Right ventricle myocardium superior (tissue), 1 donor: ENCODE results near the gene PLXNB2. TPM values are rescaled to one million over a fixed set of nuclear protein-coding genes. Genes with fewer than 3 reads are reported as not detected.

Experiments used
- ATAC-seq: fragments of 200-7000 bp; cut with Tn5 transposase; one replicate; pipeline ENCODE4 v1.9.1; 2020; ENCODE audit warnings: mild to moderate bottlenecking; ENCODE audit not compliant: poor library complexity
- DNase-seq: peaks from one replicate; pipeline ENCODE4 v3.0.0-alpha.2; 2020
- intact Hi-C: fragments of 100-400 bp; cut with DNase I; formaldehyde crosslinking; loops from one replicate; pipeline ENCODE4 v1.11.2; 2022
- total RNA-seq: library from RNA; stranded (reverse); fragmentation: NEBNext Ultra II Directional; extraction: Animal tissue kit (Norgen Biotek cat#: 25700); gene quantifications from one replicate; pipeline ENCODE4 v1.2.1, GENCODE V29; 2021
- donor health status: DM: no; HTN: yes; CAD: no; lungs with severe emphysema.

The PLXNB2 gene
- total RNA-seq, 1 donor from 2014 or later, result 68.3 TPM

DNA sequence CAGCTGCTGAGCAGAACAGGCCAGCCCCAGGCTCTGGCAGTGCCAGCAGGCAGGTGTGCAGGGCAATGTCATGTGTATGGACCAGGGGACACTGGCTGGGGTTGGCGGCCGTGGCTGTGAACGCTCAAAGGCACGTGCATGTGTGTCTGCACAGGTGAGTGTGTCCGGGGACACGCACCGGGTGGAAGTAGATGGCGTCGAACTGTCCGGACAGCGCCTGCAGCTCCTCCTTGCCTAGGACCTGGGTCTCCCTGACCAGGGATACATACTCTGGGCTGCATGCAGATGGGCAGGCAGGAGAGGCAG is 57.2 kb downstream of the PLXNB2 start:
- no peak for ATAC-seq
- intact Hi-C loops, result loop anchor here (5.0 kb wide), 1 partner anchor 77 kb away; the partner anchor contains the start of gene DENND6B

GRCh38 chr22:50249341-50250248 is 57.9 kb downstream of the PLXNB2 start:
- ATAC-seq (no peak), DNase-seq (no peak)
- intact Hi-C loops, result loop anchor here (5.0 kb wide), 1 partner anchor 78 kb away; the partner anchor contains the start of gene DENND6B

More for the DNA sequence above, 57.2 kb downstream of the PLXNB2 start:
- DNase-seq, result no peak

GRCh38 chr22:50248196-50249081 is 59.0 kb downstream of the PLXNB2 start:
- ATAC-seq (no peak), DNase-seq (no peak)
- intact Hi-C loops, result no loop called here

DNA sequence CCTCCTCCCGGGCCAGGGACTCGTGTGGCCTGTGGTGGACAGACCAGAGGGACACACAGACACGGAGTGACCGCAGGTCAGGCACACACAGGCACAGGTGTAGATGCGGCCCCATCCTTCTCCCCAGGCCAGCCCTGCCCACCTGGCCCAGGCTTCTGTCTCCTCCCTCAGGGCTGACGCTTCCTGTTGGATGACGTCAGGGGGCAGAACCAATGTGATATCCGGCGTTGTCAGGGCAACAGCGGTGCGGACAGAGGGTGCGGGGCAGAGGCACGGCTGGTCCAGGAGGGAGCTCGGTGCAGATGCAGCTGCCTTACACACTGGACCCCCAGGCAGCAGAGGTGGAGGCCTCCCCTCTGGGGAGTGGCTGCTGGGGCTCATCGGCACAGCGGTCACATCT is 59.7 kb downstream of the PLXNB2 start:
- DNase-seq (peak; percentile 64), ATAC-seq (no peak)
- intact Hi-C loops, result no loop called here

- intact Hi-C loops, result no loop called here
- no peak for ATAC-seq
- no peak for DNase-seq
Observed at GRCh38 chr22:50246242-50247175, 60.9 kb downstream of the PLXNB2 start.

- DNase-seq (no peak), ATAC-seq (peak; percentile 51)
- intact Hi-C loops, result no loop called here
Observed at GRCh38 chr22:50245214-50246072, 62.0 kb downstream of the PLXNB2 start.

DNA sequence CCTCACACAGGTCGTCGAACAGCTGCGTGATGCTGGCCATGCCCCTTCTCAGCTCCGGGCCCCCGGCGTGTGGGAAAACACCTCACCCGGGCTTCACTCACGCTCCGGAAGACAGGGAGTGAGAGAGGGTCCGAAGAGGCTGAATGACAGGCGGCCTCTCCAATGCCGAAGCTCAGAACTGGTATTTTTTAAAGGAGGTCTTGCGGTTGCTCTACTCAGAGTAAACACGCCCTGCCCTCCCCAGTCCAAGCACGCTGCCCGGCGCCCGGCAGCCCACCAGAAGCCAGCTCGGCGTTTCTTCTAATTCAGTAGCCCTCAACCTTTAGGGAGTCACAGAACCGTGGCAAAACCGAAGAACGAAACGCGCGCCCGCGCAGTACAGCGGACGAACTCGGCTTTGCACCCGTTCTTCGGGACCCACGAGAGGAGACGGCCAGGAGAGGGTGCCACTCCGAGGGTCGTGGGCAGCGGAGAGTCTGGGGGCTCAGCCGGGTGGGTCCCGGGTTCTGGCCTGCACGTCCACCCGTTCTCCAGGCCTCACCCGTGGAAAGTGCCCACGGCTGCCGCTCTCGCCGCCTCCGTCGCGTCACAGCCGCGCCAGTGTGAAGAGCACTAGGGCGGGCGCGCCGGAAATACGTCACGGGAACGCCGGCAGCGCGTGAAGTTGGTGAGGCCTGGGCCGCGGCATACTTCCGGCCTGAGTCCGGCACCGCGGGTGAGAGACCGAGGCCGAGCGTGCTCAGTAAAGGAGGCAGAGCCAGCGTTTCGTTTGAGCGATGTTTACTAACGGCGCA is 62.8 kb downstream of the PLXNB2 start, which contains the start of gene TUBGCP6:
Gene TUBGCP6 (minus strand): TSS at position 604 of the 794 bp plus-strand sequence. CDS start 564 bp downstream, at position 40.
- peak; percentile 98 for DNase-seq
- peak; percentile 96 for ATAC-seq
- intact Hi-C loops, result no loop called here

- intact Hi-C loops, result no loop called here
- no peak for ATAC-seq
- no peak for DNase-seq
Observed at GRCh38 chr22:50243685-50244419, 63.6 kb downstream of the PLXNB2 start.

- intact Hi-C loops, result no loop called here
- ATAC-seq (no peak), DNase-seq (no peak)
Observed at GRCh38 chr22:50242406-50242949, 65.0 kb downstream of the PLXNB2 start.

DNA sequence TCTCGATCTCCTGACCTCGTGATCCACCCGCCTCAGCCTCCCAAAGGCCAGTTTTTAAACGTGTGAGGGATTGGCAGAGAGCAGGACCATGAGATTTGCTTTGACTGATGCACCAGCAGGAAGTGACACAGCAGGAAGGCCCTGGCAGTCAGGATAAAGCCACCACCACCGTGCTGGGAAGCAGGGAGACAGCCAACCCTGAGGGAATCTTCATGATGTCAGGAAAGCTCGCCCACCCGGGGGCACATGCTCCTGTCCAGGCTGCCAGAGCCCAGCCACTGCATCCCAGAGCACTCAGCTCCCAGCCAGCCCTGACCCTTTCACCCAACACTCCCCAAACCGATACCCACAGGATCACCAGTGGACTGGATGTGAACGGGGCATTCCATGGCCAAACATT is 68.7 kb downstream of the PLXNB2 start:
- ATAC-seq (no peak), DNase-seq (no peak)
- intact Hi-C loops, result no loop called here

DNA sequence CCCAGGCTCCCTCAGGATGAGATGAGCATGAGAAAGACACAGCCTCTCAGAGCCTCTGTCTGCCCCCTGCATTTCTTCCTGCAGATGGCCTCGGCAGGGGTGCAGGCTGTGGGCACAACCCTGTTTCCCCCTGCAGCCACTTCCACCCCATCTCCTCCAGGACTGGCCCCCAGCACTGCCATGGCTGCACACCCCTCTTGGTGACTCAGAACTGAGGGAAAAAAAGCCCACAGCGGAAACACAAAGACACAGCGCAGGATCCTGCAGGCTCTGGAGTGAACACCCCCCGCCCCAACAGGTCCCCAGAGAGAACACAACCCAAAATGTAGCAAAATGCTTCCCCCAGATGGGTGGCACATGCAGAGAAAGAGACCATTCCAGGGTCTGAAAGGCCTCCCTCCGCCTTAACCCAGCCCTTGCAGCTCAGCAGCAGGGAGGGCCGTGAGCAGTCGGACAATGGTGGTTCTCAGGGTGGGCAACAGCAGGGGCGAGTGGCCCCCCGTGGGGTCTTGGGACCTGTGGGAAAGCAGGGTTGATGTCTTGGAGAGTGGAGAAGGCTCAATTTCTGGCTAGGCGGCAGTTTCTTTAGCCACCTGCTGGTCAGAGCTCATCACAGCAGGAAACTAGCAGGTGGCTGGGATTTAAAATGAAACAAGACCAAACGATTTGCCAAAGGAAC is 70.6 kb downstream of the PLXNB2 start:
- no peak for ATAC-seq
- DNase-seq, result no peak
- intact Hi-C loops, result no loop called here

DNA sequence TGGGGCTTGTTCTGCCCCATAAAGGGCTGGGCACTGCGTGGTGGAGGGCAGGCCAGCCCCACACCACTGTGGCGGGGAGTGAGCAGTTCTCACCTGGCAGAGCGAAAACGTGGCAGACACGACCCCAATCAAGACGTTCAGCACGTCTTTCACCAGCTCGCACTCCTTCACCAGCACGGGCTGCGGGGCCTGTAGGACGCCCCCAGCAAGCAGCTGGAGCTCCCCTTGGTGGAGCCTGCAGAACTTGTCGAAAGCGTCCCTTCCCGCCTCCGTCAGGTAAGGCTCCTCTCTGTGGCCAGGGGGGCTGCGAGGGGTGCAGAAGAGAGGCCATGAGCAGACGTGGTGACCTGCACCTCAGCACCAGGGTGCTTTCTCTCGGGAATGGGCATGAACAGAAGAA is 74.2 kb downstream of the PLXNB2 start:
- ATAC-seq (no peak), DNase-seq (no peak)
- intact Hi-C loops, result no loop called here

- no peak for DNase-seq
- intact Hi-C loops, result no loop called here
- no peak for ATAC-seq
Observed at GRCh38 chr22:50232481-50233151, 74.8 kb downstream of the PLXNB2 start.

- no peak for ATAC-seq
- intact Hi-C loops, result no loop called here
- DNase-seq, result no peak
Observed at GRCh38 chr22:50229370-50229769, 78.1 kb downstream of the PLXNB2 start.

GRCh38 chr22:50228366-50228765 is 79.1 kb downstream of the PLXNB2 start:
- DNase-seq, result no peak
- no peak for ATAC-seq
- intact Hi-C loops, result no loop called here
